Stimulated activated CD8-positive, alpha-beta memory T cell treated with anti-CD3 and anti-CD28 coated beads, Interleukin-4, amount 100 ng/mL, for 4 hours (primary cell): ENCODE data around the gene CD96.

ENCODE experiments used
- DNase-seq, 2 donors: peaks; one replicate each; pipeline ENCODE4 v3.0.0-alpha.2; 2020; ENCODE audit warnings: low read depth in 2 of 2, low spot score in 1 of 2

CD96 gene

DNA sequence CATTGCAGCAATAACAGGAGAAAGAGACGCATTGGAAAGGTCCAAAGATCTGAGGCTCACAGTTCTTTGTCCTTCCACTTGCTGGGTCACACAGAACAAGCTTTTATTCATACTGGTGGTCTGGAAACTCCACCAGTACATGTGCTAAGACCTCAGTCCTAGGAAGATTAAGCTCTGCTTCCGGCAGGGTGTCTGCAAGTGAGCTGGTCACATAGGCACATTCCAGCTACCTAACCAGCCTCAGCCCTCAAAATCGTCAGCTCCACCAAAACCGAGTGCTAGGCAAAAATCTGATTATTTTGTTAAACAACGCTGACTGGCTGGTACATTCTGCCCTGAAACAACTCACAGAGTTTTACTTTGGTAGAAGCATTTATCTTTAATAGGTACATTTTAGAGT, 50.9 kb downstream of the CD96 start:
- DNase-seq: no peak

DNA sequence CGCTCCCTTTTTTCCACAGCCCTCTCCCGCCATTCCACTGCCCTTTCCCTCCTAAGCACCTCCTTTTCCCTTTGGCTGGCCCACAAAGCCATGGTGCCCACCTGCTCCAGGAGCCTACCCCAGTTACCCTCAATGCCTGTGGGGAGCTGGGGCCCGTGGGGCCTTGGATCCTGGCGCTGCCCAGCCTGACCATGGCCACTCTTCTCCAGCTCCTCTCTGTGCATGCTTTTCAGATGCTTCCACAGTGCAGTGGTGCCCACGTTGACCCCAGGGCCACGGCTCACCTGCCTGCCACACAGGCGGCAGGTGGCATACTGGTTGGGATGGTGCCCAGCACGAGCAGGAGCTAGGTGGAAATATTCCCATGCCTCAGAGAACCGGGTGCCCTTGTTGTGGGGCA, 51.7 kb downstream of the CD96 start:
- DNase-seq: no peak

GRCh38 chr3:111594205-111594604, 52.2 kb downstream of the CD96 start:
- no peak for DNase-seq

DNA sequence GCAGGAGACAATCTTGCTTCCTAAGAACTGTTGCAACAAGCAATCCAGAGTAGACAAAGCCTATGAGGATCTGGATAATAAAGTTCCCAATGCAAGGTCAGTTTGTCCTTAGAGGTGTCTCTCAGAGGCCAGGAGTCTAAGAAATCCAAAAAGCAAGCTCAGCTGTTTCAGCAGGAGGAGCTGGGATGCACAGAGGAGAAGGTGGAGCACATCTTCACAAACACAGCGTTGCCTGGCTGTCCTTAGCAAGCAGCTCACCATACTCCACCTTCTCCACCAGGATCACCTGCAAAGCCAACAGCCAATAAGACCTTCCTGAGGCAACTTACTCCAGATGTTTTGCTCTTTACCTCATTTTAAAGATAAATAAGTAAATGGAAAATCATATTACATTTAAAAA, 52.8 kb downstream of the CD96 start:
- DNase-seq: no peak

DNA sequence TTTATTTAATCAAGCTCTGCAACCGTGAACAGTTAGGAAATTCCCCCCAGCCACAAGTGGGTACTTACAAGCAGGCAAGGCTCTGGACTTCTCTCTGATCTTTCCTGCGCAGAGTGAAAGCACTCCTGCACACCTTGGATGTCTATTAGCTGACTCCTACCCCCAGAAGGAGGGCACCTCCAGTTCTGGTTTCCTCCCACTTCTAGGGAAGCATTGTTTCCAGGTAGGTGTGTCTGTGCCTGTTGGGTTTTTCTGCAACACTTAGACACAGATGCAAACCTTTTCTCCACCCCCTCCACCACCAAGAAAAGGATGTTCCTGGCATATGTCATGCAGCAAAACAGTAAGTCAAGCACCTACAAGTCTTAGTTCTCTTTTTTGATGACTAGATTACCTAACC, 53.2 kb downstream of the CD96 start, which contains the start of gene ZBED2:
TSS of gene ZBED2 (minus strand) at position 115 of the 400 bp plus-strand sequence. CDS start 1,145 bp downstream, outside the sequence.
- no peak for DNase-seq

GRCh38 chr3:111596328-111596727, 54.3 kb downstream of the CD96 start:
- no peak for DNase-seq

DNA sequence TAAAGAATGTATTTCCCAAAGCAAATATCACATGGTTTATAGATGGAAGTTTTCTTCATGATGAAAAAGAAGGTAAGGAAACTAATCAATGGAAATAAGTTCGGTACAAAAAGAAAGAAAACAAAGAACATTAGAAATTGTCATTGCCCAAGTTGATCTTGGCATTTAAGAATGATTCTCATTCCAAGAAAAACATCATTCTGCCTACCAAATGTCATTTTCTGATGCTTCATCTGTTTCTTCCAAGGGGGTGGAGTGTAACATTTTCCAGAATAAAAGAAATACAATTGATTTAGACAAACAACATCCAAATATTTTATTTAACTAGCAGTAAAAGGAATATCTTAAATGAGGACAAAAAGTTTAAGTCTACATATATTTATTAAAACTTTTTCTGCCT, 56.1 kb downstream of the CD96 start:
- no peak for DNase-seq

- DNase-seq: no peak
Measured at GRCh38 chr3:111598552-111598951, 56.6 kb downstream of the CD96 start.

DNA sequence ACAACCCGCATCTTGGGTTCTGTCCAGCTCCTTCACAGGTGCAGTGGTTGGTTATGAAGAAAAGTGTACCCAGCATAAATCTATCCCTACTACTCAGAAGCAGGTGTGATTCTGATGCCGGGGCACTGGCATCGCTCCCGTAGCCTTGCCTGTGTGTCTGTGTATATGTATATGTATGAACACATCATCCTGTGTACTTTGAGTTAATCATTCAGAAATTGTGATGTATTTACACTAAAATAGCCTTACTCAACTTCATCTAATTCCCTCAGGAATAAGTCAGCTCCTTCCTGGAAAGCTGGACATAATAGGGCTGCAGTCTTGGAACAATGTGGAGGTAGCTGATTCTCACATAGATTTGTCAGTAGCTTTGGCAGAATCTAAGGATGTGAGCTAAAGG, 59.8 kb downstream of the CD96 start:
- no peak for DNase-seq

DNA sequence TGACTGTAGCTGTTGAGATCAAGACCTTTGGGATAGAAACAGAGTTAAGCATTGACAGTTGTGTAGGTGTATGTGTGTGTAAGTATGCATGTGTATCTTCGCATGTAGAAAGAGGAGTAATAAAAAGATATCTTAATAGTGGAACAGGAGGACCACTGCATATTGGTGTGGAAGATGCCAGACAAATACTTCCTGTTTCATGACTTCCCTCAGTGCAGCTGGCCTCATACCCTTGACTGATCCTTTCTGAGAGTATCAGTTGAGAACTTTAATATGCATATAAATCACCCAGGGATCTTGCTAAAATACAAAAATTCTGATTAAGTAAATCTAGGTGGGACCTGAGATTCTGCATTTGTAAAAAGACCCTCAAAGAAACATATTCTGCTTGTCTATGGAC, 61.7 kb downstream of the CD96 start:
- no peak for DNase-seq

DNA sequence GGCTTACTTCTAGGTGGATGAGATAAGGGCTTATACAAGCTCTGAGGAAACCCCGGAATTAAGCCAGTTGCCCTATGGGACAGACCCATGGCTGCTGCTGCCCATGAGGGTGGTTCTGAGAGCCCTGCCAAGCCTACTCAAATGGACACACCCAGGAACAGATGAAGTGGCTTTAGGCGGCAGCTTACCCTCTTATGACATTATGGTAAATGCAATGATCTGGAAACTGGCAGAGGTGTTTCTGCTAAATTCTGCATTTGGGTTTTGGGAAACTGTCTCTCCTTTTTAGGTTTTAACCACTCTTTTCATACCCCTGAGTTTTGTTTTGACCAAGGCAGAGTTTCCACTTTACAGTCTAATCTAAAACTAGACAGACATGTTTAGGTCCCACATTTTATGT, 62.1 kb downstream of the CD96 start:
- DNase-seq: no peak

DNA sequence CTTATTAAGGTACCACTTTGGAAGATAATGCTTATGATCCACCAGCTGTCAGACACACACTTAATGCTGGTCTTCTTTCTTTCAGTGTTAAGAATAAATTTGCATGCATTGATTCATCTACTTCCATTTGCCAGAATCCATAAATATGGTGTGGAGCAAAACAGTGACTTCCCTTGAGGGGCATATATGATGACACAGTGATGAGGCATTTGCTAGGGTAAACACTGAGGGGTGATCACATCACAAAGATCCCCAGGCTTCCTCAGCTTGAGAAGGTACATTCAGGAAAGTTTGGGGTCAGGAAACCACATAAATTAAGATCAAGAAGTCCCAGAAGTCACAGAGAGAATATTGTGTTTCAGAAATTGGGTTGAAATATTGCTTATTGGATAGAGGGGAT, 63.0 kb downstream of the CD96 start:
- DNase-seq: no peak

GRCh38 chr3:111605493-111605892, 63.5 kb downstream of the CD96 start:
- no peak for DNase-seq

- no peak for DNase-seq
Measured at GRCh38 chr3:111607240-111607920, 65.4 kb downstream of the CD96 start.

DNA sequence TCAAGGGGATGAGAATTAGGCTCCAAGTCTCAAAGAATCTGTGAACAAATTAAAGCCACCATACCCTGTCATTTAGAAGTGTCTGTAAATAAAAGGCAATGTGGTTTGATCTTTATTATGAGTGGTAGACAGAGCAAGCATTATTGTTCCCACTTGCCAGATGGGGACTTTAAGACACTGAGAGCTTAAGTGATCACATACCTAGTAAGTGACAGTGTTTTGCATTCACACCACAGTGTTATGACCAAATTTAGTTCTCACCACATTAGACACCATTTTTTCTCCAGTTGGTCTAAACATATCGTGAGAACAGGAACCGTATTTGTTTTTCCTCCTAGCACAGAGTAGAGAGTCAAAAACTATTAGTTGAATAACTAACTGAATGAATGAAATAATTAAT, 66.4 kb downstream of the CD96 start:
- DNase-seq: no peak

DNA sequence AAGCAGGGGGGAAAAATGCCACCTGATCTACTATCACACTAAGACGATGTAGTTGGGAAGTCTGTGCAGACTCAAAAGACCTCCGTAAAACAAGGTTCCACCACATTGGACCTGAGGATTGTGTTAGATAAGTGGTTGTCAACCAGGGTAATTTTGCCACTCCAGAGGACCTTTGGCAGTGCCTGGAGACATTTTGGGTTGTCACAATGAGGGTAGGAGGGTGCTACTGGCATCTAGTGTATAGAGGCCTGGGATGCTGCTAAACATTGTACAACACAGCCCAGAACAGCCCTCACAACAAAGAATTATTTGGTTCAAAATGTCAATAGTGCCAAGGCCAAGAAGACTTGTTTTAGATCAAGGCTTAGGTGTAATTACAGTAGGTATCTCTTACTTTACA, 67.7 kb downstream of the CD96 start:
- DNase-seq: no peak

DNA sequence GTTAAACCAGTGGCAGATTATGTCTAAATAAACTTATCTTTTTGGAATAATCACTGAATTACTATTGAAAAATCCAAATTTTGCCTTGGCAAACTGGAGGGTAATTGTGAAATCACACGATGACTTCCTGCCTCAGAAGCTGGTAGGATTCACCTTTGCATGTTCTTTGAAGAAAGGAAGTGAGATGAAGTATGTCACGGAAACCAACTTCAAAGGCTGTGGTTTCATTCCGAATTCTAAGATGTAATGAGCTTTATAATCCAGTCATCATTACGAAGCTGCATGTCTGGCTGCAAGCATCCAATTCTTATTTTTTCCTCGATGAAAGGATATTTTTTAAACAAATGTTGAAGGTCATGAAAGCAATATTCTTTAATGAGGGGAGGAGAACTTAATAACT, 68.2 kb downstream of the CD96 start:
- DNase-seq: no peak

DNA sequence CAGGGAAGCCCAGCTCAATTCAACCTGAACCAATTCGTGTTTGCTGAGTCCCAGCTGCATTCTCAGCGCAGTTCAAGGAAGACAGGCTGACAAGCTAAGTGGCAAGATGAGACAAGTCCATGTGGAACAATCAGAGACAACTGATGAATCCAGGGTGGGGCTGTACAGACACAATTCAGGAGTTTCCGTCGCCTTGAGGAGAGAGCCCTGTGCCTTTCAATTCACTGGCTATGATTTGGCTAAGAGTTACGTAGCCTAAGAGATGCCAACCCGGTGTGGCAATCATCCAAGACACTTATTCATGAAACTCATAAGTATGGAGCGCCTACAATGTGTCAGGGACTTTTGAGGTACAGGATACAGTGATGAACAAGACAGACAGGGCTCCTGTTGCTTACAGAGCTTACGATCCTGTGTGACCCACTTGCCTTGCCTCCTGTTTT, 68.6 kb downstream of the CD96 start:
- no peak for DNase-seq

DNA sequence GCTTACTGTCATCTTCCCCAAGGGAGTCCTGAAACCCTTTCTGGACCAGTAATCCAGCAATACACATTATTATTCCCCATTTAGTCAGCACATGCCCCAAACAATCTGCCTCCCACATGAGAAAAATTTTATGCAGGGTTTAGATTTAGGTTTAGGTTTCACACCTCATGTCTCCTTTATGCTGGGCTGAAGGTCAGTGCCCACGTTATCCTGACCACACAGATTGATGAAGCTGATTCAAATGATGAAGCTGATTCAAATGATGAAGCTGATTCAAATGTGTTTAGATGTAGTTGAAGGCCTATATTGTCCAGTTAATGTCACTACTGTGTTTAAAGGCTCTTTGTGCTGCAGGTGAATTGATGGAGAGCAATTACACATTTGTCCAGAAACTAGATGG, 71.3 kb downstream of the CD96 start:
- DNase-seq: no peak

DNA sequence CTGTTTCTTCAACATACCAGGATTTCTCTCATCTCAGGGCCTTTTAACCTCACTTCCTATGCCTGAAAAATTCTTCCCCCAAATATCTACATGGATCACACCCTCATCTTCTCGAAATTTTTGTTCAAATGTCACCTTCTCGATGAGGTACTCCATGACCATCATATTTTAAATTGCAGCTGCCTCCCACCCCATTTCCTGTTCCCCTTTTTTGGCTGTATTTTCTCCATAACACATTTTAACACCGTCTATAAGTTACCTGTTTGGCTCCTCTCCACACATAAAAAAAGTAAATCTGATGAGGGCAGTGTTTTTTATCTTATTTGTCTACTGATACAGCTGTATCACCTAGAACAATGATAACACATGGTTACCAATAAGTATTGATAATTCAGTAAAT, 73.9 kb downstream of the CD96 start:
- no peak for DNase-seq

- DNase-seq: peak; percentile 32 to 60
Measured at GRCh38 chr3:111616417-111617105, 74.6 kb downstream of the CD96 start.

GRCh38 chr3:111617406-111617805, 75.4 kb downstream of the CD96 start:
- DNase-seq: no peak
